Hepatocyte (in vitro differentiated cells): ENCODE measurements around the gene STYX. TPM values are rescaled to one million over a fixed set of nuclear protein-coding genes. Genes with fewer than 3 reads are reported as not detected.

Experiments used
- DNase-seq: peaks from one replicate; pipeline ENCODE4 v3.0.0-alpha.2; 2016; ENCODE audit warnings: low spot score
- H2AFZ ChIP-seq: fragments of 200-600 bp; sonication (generic); 2 replicates; pipeline ENCODE4 v1.6.0; 2016; ENCODE audit warnings: antibody characterized with exemption, mild to moderate bottlenecking
- H3K27ac ChIP-seq: fragments of 200-600 bp; sonication (generic); 2 replicates; pipeline ENCODE4 v1.5.1; 2016; ENCODE audit warnings: mild to moderate bottlenecking
- H3K27me3 ChIP-seq: fragments of 200-600 bp; sonication (generic); 2 replicates; pipeline ENCODE4 v1.6.1; 2016
- H3K36me3 ChIP-seq: fragments of 200-600 bp; sonication (generic); replicated peaks from 2 replicates; pipeline ENCODE4 v1.5.1; 2016; ENCODE audit warnings: low read depth; ENCODE audit not compliant: insufficient read depth
- H3K4me1 ChIP-seq: fragments of 200-600 bp; sonication (generic); 2 replicates; pipeline ENCODE4 v1.5.1; 2016; ENCODE audit warnings: mild to moderate bottlenecking, moderate library complexity; ENCODE audit not compliant: insufficient read depth
- H3K4me2 ChIP-seq: fragments of 200-600 bp; sonication (generic); 2 replicates; pipeline ENCODE4 v1.6.0; 2016
- H3K4me3 ChIP-seq: fragments of 200-600 bp; sonication (generic); 2 replicates; pipeline ENCODE4 v1.5.1; 2016; ENCODE audit warnings: mild to moderate bottlenecking
- H3K79me2 ChIP-seq: fragments of 200-600 bp; sonication (generic); 2 replicates; pipeline ENCODE4 v1.6.0; 2017; ENCODE audit warnings: mild to moderate bottlenecking
- H3K9me2 ChIP-seq: fragments of 200-600 bp; sonication (generic); replicated peaks from 2 replicates; pipeline ENCODE4 v1.6.0; 2017; ENCODE audit warnings: mild to moderate bottlenecking; ENCODE audit not compliant: insufficient read depth
- H3K9me3 ChIP-seq: fragments of 200-600 bp; sonication (generic); 2 replicates; pipeline ENCODE4 v1.5.1; 2016; ENCODE audit warnings: low read depth, mild to moderate bottlenecking
- H4K20me1 ChIP-seq: fragments of 200-600 bp; sonication (generic); 2 replicates; pipeline ENCODE4 v1.6.0; 2016; ENCODE audit warnings: mild to moderate bottlenecking; ENCODE audit not compliant: insufficient read depth, poor library complexity, severe bottlenecking
- EZH2 ChIP-seq: fragments of 200-600 bp; sonication (generic); IDR thresholded peaks from 2 replicates; pipeline ENCODE4 v1.6.1; 2016; ENCODE audit warnings: antibody characterized with exemption, mild to moderate bottlenecking, borderline replicate concordance
- EZH2phosphoT487 ChIP-seq: fragments of 200-600 bp; sonication (generic); IDR thresholded peaks from one replicate; pipeline ENCODE4 v1.6.1; 2018; ENCODE audit warnings: antibody characterized with exemption, mild to moderate bottlenecking, low read depth, moderate library complexity; ENCODE audit not compliant: unreplicated experiment, severe bottlenecking
- WGBS: methylation state at CpG from one replicate; pipeline ENCODE4 v1.1.6; 2016; ENCODE audit warnings: low lambda C conversion rate; ENCODE audit errors: missing lambda C conversion rate; 5-methylcytosine and 5-hydroxymethylcytosine counted together
- polyA plus RNA-seq: library from polyadenylated mRNA; unstranded; fragments of >200 nt; fragmentation: Nextera tagmentation; extraction: Ambion mirVana; gene quantifications from 2 replicates; pipeline ENCODE4 v1.2.1, GENCODE V29; 2016
- total RNA-seq: library from RNA; depleted of rRNA; stranded (reverse); fragments of >200 nt; gene quantifications from 2 replicates; pipeline ENCODE4 v1.2.3, GENCODE V29; 2014
- TF ChIP-seq, protein P1 (sequence below): fragments of 200-600 bp; sonication (generic); IDR thresholded peaks from 2 replicates; pipeline ENCODE4 v1.5.1; 2016; ENCODE audit warnings: antibody characterized with exemption, mild to moderate bottlenecking; ENCODE audit not compliant: poor library complexity

The STYX gene
- total and polyA plus RNA-seq, 2 experiments from 2014 or later: 8.1 to 21.5 TPM

GRCh38 chr14:52703664-52704063 lies 26.3 kb upstream of the STYX start:
- peaks cover 15% of the 10 kb centered on the region for H3K79me2 ChIP-seq
- H2AFZ ChIP-seq: no peak overlapping the region
- no peak overlapping the region for H3K4me3 ChIP-seq
- WGBS: 93% methylated on average over 2 of the region's 2 CpGs
- no peaks in the 10 kb centered on the region for H3K9me3 ChIP-seq
- H3K27me3 ChIP-seq: no peaks in the 10 kb centered on the region
- H3K4me2 ChIP-seq: no peak overlapping the region
- peaks cover 9% of the 10 kb centered on the region for H4K20me1 ChIP-seq
- H3K9me2 ChIP-seq: no peaks in the 10 kb centered on the region
- H3K36me3 ChIP-seq: no peaks in the 10 kb centered on the region
- DNase-seq: no peak
- peak overlapping the region; percentile 66 for H3K27ac ChIP-seq
- peaks cover 11% of the 10 kb centered on the region for H3K4me1 ChIP-seq
- TF ChIP-seq, protein P1, sequence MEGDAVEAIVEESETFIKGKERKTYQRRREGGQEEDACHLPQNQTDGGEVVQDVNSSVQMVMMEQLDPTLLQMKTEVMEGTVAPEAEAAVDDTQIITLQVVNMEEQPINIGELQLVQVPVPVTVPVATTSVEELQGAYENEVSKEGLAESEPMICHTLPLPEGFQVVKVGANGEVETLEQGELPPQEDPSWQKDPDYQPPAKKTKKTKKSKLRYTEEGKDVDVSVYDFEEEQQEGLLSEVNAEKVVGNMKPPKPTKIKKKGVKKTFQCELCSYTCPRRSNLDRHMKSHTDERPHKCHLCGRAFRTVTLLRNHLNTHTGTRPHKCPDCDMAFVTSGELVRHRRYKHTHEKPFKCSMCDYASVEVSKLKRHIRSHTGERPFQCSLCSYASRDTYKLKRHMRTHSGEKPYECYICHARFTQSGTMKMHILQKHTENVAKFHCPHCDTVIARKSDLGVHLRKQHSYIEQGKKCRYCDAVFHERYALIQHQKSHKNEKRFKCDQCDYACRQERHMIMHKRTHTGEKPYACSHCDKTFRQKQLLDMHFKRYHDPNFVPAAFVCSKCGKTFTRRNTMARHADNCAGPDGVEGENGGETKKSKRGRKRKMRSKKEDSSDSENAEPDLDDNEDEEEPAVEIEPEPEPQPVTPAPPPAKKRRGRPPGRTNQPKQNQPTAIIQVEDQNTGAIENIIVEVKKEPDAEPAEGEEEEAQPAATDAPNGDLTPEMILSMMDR: no peak
- no peak for TF ChIP-seq EZH2phosphoT487
- no peak for TF ChIP-seq EZH2

- Histone ChIP-seq H3K9me3 (no peaks in the 10 kb centered on the region), H3K9me2 (no peaks in the 10 kb centered on the region), H3K79me2 (peaks cover 41% of the 10 kb centered on the region), H3K27ac (peak overlapping the region; percentile 95), H2AFZ (peak overlapping the region; percentile 60), H3K36me3 (peaks cover 4% of the 10 kb centered on the region), H3K4me3 (peak overlapping the region; percentile 37), H3K4me2 (peak overlapping the region; percentile 74), H3K4me1 (peaks cover 8% of the 10 kb centered on the region), H4K20me1 (peaks cover 11% of the 10 kb centered on the region), H3K27me3 (no peaks in the 10 kb centered on the region)
- peak; percentile 41 for DNase-seq
- 91% methylated on average over 5 of the region's 5 CpGs for WGBS
- TF ChIP-seq EZH2 (no peak), EZH2phosphoT487 (no peak)
- TF ChIP-seq, protein P1: no peak
Measured at GRCh38 chr14:52706286-52706685, 23.7 kb upstream of the STYX start.

DNA sequence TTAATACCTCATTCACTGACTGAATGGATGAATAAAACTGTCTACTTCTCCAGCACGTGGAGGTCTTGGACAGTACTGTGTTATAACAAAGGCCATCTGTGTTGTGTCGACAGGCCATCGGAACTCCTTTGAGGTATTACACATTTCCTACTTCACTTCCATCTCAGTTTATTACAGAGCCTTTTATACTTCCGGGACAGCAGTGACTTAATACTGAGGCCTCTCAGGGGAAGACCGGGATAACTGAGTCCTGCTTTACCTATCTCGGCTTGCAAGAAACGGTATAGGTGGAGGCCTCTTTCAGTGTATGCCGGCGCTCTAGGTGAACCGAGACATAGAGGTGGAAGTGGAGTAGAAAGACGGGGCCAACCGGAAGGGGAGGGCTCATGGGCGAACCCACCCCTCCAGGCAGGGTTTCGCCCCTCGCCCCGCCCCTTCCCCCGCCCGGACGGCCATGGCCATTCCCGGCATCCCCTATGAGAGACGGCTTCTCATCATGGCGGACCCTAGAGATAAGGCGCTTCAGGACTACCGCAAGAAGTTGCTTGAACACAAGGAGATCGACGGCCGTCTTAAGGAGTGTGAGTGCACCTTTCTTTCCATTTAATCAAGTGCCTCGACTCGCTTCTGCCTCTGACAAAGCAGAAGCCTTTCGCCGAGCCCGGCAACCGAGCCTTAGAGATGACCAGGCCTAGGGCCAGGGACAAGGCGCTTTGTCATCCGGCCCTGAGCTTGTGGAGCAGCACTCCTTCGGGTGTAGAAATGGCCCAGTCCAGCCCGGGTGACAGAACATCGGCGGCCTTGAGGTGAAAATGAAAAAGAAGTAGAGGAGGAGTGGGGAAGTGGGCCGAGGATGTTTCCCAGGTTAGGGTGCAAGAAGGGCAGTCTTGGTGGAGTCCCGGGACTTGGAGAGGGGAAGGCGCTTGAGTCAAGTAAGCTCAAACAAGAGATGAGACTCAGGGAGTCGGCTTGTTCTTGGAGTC lies 23.0 kb upstream of the STYX start, which contains the start of gene PSMC6:
PSMC6 (plus strand) TSS at position 477 of the 983 bp plus-strand sequence; CDS start at position 497, 20 bp downstream.
- DNase-seq: peak; percentile 96
- WGBS: 3% methylated on average over 35 of the region's 43 CpGs
- H4K20me1 ChIP-seq: peaks cover 11% of the 10 kb centered on the region
- H3K4me3 ChIP-seq: peak within 1 kb of the TSS; percentile 59
- H2AFZ ChIP-seq: peak within 1 kb of the TSS; percentile 81
- peaks cover 49% of the 10 kb centered on the region for H3K79me2 ChIP-seq
- H3K9me3 ChIP-seq: no peaks in the 10 kb centered on the region
- H3K27me3 ChIP-seq: no peaks in the 10 kb centered on the region
- H3K36me3 ChIP-seq: peaks cover 4% of the 10 kb centered on the region
- H3K4me1 ChIP-seq: peaks cover 6% of the 10 kb centered on the region
- H3K9me2 ChIP-seq: no peaks in the 10 kb centered on the region
- TF ChIP-seq EZH2phosphoT487 (no peak), EZH2 (no peak)
- TF ChIP-seq, protein P1: no peak
- peak within 1 kb of the TSS; percentile 95 for H3K27ac ChIP-seq
- peak within 1 kb of the TSS; percentile 85 for H3K4me2 ChIP-seq
